Liver (tissue), 9 donors: Measurements from ENCODE around the gene CLDN15. TPM values are rescaled to one million over a fixed set of nuclear protein-coding genes. Genes with fewer than 3 reads are reported as not detected.
"Not testable (repeated sequence)": the region's sequence is repeated elsewhere in the genome, so short reads cannot be mapped to it uniquely, and the experiment has no call there.

Experiments used
- DNase-seq: peaks from one replicate; pipeline ENCODE4 v3.0.0-alpha.2; 2017; ENCODE audit warnings: low spot score
- H3K27ac ChIP-seq, 2 donors: one replicate each; pipeline ENCODE4 v1.7.0; 2013; ENCODE audit warnings: inconsistent platforms in 2 of 2, low read length in 2 of 2, control low read depth in 1 of 2, low read depth in 1 of 2, mild to moderate bottlenecking in 1 of 2
- H3K27me3 ChIP-seq, 4 donors: one replicate each; pipeline versions ENCODE4 v1.6.1 to v1.7.0; 2013; ENCODE audit warnings: low read length in 3 of 4, inconsistent platforms in 1 of 4, mild to moderate bottlenecking in 1 of 4, moderate library complexity in 1 of 4; ENCODE audit not compliant: control insufficient read depth in 4 of 4, insufficient read depth in 4 of 4
- H3K36me3 ChIP-seq, 4 donors: one replicate each; pipeline versions ENCODE4 v1.6.1 to v1.7.0; 2013; ENCODE audit warnings: low read length in 3 of 4, mild to moderate bottlenecking in 3 of 4, low read depth in 1 of 4, moderate library complexity in 1 of 4; ENCODE audit not compliant: control insufficient read depth in 4 of 4, insufficient read depth in 3 of 4
- H3K4me1 ChIP-seq, 4 donors: one replicate each; pipeline versions ENCODE4 v1.6.1 to v1.7.0; 2013; ENCODE audit warnings: low read length in 3 of 4, mild to moderate bottlenecking in 3 of 4, moderate library complexity in 1 of 4; ENCODE audit not compliant: control insufficient read depth in 4 of 4, insufficient read depth in 4 of 4
- H3K4me3 ChIP-seq, 3 donors: one replicate each; pipeline versions ENCODE4 v1.6.1 to v1.7.0; 2013; ENCODE audit warnings: low read length in 3 of 3, control low read depth in 1 of 3, low read depth in 1 of 3, mild to moderate bottlenecking in 1 of 3
- H3K9ac ChIP-seq, 2 donors: one replicate each; pipeline ENCODE4 v1.7.0; 2013; ENCODE audit warnings: low read length in 2 of 2, mild to moderate bottlenecking in 2 of 2, moderate library complexity in 2 of 2, control low read depth in 1 of 2, low read depth in 1 of 2
- H3K9me3 ChIP-seq, 4 donors: one replicate each; pipeline versions ENCODE4 v1.6.1 to v1.7.0; 2013; ENCODE audit warnings: low read length in 3 of 4; ENCODE audit not compliant: control insufficient read depth in 4 of 4
- HNF4A ChIP-seq, 2 donors: conservative IDR thresholded peaks; 2 replicates each; pipeline ENCODE4 v1.6.1; 2016; ENCODE audit warnings: antibody characterized with exemption in 2 of 2, mild to moderate bottlenecking in 2 of 2
- JUND ChIP-seq, 2 donors: IDR thresholded peaks; 2 replicates each; pipeline ENCODE4 v1.6.1; 2016; ENCODE audit warnings: antibody characterized with exemption in 2 of 2
- RXRA ChIP-seq, 2 donors: IDR thresholded peaks; 2 replicates each; pipeline ENCODE4 v1.6.1; 2017 to 2018; ENCODE audit warnings: antibody characterized with exemption in 2 of 2, mild to moderate bottlenecking in 1 of 2
- YY1 ChIP-seq: IDR thresholded peaks from 2 replicates; pipeline ENCODE4 v1.6.1; 2016; ENCODE audit warnings: antibody characterized with exemption, mild to moderate bottlenecking
- WGBS: extraction: QIAGEN DNeasy Blood & Tissue Kit; methylation state at CpG from one replicate; pipeline ENCODE4 v1.1.7; 2013; 5-methylcytosine and 5-hydroxymethylcytosine counted together
- polyA plus RNA-seq, 2 donors: library from polyadenylated mRNA; stranded (reverse) in 1 of 2; unstranded in 1 of 2; fragments of 200-250 nt in 1 of 2; fragments of >200 nt in 1 of 2; fragmentation: Nextera tagmentation in 1 of 2; extraction: Ambion mirVana in 1 of 2; gene quantifications; one replicate each; pipeline versions ENCODE4 v1.2.1 to v1.2.3, GENCODE V29; 2013 to 2015
- total RNA-seq, 2 donors: library from RNA; depleted of rRNA; stranded (reverse); fragments of >200 nt; gene quantifications; one replicate each; pipeline ENCODE4 v1.2.3, GENCODE V29; 2014
- TF ChIP-seq, protein P1 (sequence below): IDR thresholded peaks from 2 replicates; pipeline ENCODE4 v1.6.1; 2016; ENCODE audit warnings: antibody characterized with exemption
- TF ChIP-seq, protein P2 (sequence below): IDR thresholded peaks from 2 replicates; pipeline ENCODE4 v1.6.1; 2016; ENCODE audit warnings: antibody characterized with exemption
- TF ChIP-seq, protein P3 (sequence below): fragments of 150-350 bp; IDR thresholded peaks from 2 replicates; pipeline ENCODE4 v1.5.1; 2017; ENCODE audit warnings: improper control_type of control experiment, low read depth, low read length; ENCODE audit not compliant: missing input control
- TF ChIP-seq, protein P4 (sequence below): IDR thresholded peaks from 2 replicates; pipeline ENCODE4 v1.6.1; 2016; ENCODE audit warnings: antibody characterized with exemption, mild to moderate bottlenecking
- donor health status: healthy.
- donor health status: healthy.
- donor health status: healthy.
- donor health status: healthy.
- donor health status: healthy.

CLDN15 gene
- total and polyA plus RNA-seq, 4 donors = 3.7 to 12.4 (median 4.6) TPM

DNA sequence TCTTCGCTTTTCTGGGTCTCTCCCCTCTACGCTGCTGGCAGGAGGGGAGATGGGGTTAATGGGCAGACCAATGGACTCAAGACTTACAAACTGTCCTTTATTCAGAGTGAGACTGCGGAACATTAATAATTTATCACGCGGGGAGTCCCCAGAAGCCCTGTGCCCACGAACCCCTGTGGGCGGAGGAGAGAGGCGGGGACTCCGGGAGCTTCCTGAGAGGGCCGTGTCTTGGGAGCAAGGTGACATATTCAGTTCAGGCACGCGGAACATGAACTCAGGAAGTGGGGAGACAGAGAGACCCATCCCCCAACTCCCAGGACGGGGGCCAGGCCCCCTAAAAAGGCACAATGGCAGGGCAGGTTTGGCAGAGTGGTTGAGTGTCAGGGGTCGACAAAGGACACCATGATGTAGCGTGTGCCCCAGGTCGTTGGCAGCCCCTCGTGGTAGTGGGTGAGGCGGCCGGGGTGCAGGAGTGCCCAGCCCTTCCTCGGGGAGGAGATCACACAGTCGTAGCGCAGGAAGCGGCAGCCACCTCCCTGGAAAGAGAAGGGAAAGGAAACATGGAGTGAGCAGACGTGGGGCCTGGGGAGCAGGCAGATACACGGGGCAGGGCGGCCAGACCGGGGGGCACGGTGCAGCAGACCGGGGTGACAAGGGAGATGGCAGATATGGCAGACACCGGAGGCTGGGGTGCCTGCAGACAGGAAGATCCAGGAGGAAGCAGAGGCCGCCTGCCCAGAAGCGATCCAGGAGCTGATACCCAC, 31.5 kb downstream of the CLDN15 start:
- 91% methylated on average over 32 of the region's 32 CpGs for WGBS

DNA sequence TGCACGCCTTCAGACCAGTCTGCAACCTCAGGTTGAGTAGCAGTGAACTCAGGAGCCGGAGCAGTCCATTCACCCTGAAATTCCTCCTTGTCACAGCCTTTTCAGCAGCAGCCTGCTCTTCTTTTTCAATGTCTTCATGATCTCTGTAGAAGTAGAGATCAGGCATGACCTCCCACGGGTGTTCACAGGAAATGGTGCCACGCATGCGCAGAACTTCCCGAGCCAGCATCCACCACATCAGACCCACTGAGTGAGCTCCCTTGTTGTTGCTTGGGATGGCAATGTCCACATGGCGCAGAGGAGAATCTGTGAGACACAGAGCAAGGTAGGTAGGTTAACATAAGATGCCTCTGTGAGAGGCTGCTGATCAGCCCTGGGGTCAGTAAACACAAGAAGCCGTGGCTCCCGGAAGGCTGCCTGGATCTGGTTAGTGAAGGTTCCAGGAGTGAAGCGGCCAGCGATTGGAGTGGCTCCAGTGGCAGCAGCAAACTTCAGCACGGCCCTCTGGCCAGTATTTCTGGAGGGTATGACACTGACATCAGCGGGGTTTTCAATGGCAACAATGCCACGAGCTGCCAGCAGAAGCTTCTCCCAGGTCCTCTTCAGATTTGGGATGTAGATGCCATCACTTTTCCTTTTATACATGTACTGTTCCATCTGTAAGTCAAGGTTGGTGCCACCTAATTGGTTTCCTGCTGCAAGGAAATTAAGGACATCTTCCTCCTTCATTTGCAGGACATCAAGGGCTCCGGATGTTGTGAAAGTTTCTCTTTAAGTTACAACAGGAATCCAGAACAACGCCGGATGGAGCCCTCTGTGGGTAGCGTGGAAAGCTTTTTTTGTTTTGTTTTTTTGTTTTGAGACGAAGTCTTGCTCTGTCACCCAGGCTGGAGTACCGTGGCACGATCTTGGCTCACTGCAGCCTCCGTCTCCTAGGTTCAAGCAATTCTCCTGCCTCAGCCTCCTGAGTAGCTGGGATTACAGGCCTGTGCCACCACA, 33.6 kb downstream of the CLDN15 start:
- not testable (repeated sequence) for H3K27me3 ChIP-seq, H3K9me3 ChIP-seq, DNase-seq, H3K27ac ChIP-seq, H3K9ac ChIP-seq, H3K4me3 ChIP-seq
- peaks cover 2 to 27% (median 15%) of the 10 kb centered on the region in 4 donors for H3K4me1 ChIP-seq
- WGBS = 73% methylated on average over 22 of the region's 22 CpGs
- H3K36me3 ChIP-seq = peaks cover 0 to 22% (median 10%) of the 10 kb centered on the region in 4 donors

More for the DNA sequence above, 31.5 kb downstream of the CLDN15 start:
- Histone ChIP-seq H3K4me3 (no peak overlapping the region), H3K27ac (no peak overlapping the region), H3K9me3 (no peaks in the 10 kb centered on the region), H3K36me3 (peaks cover 11 to 35% (median 18%) of the 10 kb centered on the region in 4 donors), H3K27me3 (no peaks in the 10 kb centered on the region), H3K9ac (no peak overlapping the region), H3K4me1 (peaks cover 2 to 14% (median 8%) of the 10 kb centered on the region in 4 donors)
- no peak for DNase-seq
- TF ChIP-seq RXRA (IDR thresholded peaks at IDR 0.05) = no peak
- no peak for TF ChIP-seq JUND (IDR thresholded peaks at IDR 0.05)
- TF ChIP-seq, protein P1, sequence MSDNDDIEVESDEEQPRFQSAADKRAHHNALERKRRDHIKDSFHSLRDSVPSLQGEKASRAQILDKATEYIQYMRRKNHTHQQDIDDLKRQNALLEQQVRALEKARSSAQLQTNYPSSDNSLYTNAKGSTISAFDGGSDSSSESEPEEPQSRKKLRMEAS = no peak
- TF ChIP-seq YY1 = no peak
- TF ChIP-seq, protein P2, sequence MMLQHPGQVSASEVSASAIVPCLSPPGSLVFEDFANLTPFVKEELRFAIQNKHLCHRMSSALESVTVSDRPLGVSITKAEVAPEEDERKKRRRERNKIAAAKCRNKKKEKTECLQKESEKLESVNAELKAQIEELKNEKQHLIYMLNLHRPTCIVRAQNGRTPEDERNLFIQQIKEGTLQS = no peak
- TF ChIP-seq, protein P3, sequence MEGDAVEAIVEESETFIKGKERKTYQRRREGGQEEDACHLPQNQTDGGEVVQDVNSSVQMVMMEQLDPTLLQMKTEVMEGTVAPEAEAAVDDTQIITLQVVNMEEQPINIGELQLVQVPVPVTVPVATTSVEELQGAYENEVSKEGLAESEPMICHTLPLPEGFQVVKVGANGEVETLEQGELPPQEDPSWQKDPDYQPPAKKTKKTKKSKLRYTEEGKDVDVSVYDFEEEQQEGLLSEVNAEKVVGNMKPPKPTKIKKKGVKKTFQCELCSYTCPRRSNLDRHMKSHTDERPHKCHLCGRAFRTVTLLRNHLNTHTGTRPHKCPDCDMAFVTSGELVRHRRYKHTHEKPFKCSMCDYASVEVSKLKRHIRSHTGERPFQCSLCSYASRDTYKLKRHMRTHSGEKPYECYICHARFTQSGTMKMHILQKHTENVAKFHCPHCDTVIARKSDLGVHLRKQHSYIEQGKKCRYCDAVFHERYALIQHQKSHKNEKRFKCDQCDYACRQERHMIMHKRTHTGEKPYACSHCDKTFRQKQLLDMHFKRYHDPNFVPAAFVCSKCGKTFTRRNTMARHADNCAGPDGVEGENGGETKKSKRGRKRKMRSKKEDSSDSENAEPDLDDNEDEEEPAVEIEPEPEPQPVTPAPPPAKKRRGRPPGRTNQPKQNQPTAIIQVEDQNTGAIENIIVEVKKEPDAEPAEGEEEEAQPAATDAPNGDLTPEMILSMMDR = no peak
- no peak for TF ChIP-seq HNF4A (conservative IDR thresholded peaks at IDR 0.05)
- TF ChIP-seq, protein P4, sequence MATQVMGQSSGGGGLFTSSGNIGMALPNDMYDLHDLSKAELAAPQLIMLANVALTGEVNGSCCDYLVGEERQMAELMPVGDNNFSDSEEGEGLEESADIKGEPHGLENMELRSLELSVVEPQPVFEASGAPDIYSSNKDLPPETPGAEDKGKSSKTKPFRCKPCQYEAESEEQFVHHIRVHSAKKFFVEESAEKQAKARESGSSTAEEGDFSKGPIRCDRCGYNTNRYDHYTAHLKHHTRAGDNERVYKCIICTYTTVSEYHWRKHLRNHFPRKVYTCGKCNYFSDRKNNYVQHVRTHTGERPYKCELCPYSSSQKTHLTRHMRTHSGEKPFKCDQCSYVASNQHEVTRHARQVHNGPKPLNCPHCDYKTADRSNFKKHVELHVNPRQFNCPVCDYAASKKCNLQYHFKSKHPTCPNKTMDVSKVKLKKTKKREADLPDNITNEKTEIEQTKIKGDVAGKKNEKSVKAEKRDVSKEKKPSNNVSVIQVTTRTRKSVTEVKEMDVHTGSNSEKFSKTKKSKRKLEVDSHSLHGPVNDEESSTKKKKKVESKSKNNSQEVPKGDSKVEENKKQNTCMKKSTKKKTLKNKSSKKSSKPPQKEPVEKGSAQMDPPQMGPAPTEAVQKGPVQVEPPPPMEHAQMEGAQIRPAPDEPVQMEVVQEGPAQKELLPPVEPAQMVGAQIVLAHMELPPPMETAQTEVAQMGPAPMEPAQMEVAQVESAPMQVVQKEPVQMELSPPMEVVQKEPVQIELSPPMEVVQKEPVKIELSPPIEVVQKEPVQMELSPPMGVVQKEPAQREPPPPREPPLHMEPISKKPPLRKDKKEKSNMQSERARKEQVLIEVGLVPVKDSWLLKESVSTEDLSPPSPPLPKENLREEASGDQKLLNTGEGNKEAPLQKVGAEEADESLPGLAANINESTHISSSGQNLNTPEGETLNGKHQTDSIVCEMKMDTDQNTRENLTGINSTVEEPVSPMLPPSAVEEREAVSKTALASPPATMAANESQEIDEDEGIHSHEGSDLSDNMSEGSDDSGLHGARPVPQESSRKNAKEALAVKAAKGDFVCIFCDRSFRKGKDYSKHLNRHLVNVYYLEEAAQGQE = no peak
